ENCODE data around the gene C9orf72. TPM values are rescaled to one million over a fixed set of nuclear protein-coding genes. Genes with fewer than 3 reads are reported as not detected.

C9orf72 gene
- total RNA-seq, 2 experiments from 2014 or later: 7.0 to 7.3 TPM

- TF ChIP-seq CTCF (IDR thresholded peaks at IDR 0.05): no peak
- ChIA-PET POLR2A (no interaction called here), CTCF (no interaction called here)
- intact Hi-C loops (cut with micrococcal nuclease): no loop called here
- Mint-ChIP-seq H3K27ac (no peak overlapping the region), H3K9me3 (peaks cover 8% of the 10 kb centered on the region), H3K4me1 (ENCODE audit: low read depth) (no peaks in the 10 kb centered on the region), H3K36me3 (ENCODE audit: low read depth) (no peaks in the 10 kb centered on the region), H3K27me3 (peaks cover 9% of the 10 kb centered on the region), H3K4me3 (no peak overlapping the region)
- ATAC-seq (no peak), DNase-seq (no peak)
Measured at GRCh38 chr9:27581826-27582225, 8.5 kb upstream of the C9orf72 start.

DNA sequence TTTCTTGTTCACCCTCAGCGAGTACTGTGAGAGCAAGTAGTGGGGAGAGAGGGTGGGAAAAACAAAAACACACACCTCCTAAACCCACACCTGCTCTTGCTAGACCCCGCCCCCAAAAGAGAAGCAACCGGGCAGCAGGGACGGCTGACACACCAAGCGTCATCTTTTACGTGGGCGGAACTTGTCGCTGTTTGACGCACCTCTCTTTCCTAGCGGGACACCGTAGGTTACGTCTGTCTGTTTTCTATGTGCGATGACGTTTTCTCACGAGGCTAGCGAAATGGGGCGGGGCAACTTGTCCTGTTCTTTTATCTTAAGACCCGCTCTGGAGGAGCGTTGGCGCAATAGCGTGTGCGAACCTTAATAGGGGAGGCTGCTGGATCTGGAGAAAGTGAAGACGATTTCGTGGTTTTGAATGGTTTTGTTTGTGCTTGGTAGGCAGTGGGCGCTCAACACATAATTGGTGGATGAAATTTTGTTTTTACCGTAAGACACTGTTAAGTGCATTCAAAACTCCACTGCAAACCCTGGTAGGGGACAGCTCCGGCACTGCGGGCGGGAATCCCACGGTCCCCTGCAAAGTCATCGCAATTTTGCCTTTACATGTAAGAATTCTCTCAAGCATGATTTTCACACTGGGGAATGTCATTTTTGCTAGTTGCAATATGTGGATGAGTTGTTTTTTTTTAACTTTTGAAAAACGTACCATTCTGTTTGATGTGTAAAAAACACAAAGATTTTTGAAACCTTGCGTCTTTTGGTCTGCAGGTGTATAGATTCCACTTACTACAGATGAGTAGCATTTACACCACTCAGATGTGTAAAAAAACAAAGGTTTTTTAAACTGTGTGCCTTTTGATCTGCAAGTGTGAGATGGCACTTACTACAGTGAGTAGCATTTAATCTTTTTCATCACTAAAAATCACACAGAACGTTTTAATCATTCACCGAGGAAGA, 631 bp upstream of the C9orf72 start:
- Mint-ChIP-seq H3K27ac (peak overlapping the region; percentile 98), H3K9me3 (peaks cover 8% of the 10 kb centered on the region), H3K4me1 (ENCODE audit: low read depth) (peaks cover 25% of the 10 kb centered on the region), H3K4me3 (peak overlapping the region; percentile 88), H3K36me3 (ENCODE audit: low read depth) (peaks cover 1% of the 10 kb centered on the region), H3K27me3 (no peaks in the 10 kb centered on the region)
- TF ChIP-seq CTCF (IDR thresholded peaks at IDR 0.05): no peak
- ATAC-seq (peak; percentile 80), DNase-seq (peak; percentile 99)
- intact Hi-C loops (cut with micrococcal nuclease): loop anchor here (10.0 kb wide), 1 partner anchor 59 kb away; no protein-coding TSS in a partner anchor
- ChIA-PET CTCF (interaction anchor here (1.4 kb wide), 1 partner anchor 11 kb away, joined by 5 read pairs; no protein-coding TSS in a partner anchor), POLR2A (interaction anchor here (1.2 to 1.7 kb wide), 4 partner anchors 9 to 44 kb away, joined by 3 to 8 read pairs (median 4); partner anchors contain the start of gene MOB3B)

DNA sequence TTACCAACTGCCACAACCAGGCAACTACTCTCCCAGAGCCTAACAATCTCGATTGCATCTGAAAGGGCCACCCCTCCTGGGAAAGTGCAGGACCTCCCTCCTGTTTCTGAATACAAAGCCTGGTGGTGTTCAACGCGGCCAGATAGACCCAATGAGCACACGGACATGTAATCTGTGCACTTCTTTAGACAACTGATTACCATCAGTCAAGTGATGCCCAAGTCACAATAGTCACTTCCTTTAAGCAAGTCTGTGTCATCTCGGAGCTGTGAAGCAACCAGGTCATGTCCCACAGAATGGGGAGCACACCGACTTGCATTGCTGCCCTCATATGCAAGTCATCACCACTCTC, 739 bp downstream of the C9orf72 start:
- ChIA-PET POLR2A (interaction anchor here (0.6 to 1.7 kb wide), 7 partner anchors 10 to 622 kb away, joined by 3 to 8 read pairs (median 4); partner anchors contain the start of gene MOB3B), CTCF (interaction anchor here (1.4 kb wide), 1 partner anchor 10 kb away, joined by 5 read pairs; no protein-coding TSS in a partner anchor)
- DNase-seq (peak; percentile 76), ATAC-seq (peak; percentile 62)
- Mint-ChIP-seq H3K27ac (peak overlapping the region; percentile 98), H3K36me3 (ENCODE audit: low read depth) (peaks cover 1% of the 10 kb centered on the region), H3K4me3 (peak overlapping the region; percentile 88), H3K27me3 (no peaks in the 10 kb centered on the region), H3K9me3 (no peaks in the 10 kb centered on the region), H3K4me1 (ENCODE audit: low read depth) (peaks cover 27% of the 10 kb centered on the region)
- intact Hi-C loops (cut with micrococcal nuclease): loop anchor here (10.0 kb wide), 1 partner anchor 58 kb away; no protein-coding TSS in a partner anchor
- no peak for TF ChIP-seq CTCF (IDR thresholded peaks at IDR 0.05)

DNA sequence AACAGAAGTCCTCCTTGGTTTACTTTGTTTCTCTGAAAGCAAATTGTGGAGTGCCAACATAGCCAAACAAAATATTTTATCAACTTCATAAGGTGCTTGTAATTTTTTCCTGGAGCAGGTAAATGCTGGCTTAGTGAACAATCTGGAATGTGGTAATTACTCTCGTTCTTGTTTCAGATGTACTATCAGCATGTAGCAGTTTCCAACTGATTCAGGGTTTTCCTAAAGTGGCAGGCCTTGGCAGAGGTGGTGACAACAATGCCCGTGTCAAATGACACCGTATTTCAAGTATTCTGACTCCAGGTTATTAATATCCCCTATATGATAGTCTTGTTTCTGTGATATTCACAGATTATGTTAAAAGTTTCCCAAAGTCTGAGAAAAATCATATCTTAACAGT, 1.2 kb downstream of the C9orf72 start:
- ChIA-PET POLR2A (interaction anchor here (1.0 to 1.4 kb wide), 5 partner anchors 9 to 622 kb away, joined by 3 to 4 read pairs (median 3); partner anchors contain the start of gene MOB3B), CTCF (interaction anchor here (1.0 to 1.5 kb wide), 3 partner anchors 9 to 43 kb away, joined by 4 to 5 read pairs (median 5); partner anchors contain the start of gene MOB3B)
- H3K27me3 Mint-ChIP-seq: no peaks in the 10 kb centered on the region
- intact Hi-C loops (cut with micrococcal nuclease): loop anchor here (10.0 kb wide), 1 partner anchor 57 kb away; no protein-coding TSS in a partner anchor
- no peak for DNase-seq
- no peak for TF ChIP-seq CTCF (IDR thresholded peaks at IDR 0.05)
- H3K9me3 Mint-ChIP-seq: no peaks in the 10 kb centered on the region
- H3K36me3 Mint-ChIP-seq (ENCODE audit: low read depth): peaks cover 3% of the 10 kb centered on the region
- H3K27ac Mint-ChIP-seq: peak overlapping the region; percentile 98
- H3K4me1 Mint-ChIP-seq (ENCODE audit: low read depth): peaks cover 29% of the 10 kb centered on the region
- no peak for ATAC-seq
- H3K4me3 Mint-ChIP-seq: peak overlapping the region; percentile 88

Data from activated CD8-positive, alpha-beta T cell treated with anti-CD3 and anti-CD28 coated beads for 36 hours (primary cell).